ENCODE results near the gene VAMP8.

The VAMP8 gene

DNA sequence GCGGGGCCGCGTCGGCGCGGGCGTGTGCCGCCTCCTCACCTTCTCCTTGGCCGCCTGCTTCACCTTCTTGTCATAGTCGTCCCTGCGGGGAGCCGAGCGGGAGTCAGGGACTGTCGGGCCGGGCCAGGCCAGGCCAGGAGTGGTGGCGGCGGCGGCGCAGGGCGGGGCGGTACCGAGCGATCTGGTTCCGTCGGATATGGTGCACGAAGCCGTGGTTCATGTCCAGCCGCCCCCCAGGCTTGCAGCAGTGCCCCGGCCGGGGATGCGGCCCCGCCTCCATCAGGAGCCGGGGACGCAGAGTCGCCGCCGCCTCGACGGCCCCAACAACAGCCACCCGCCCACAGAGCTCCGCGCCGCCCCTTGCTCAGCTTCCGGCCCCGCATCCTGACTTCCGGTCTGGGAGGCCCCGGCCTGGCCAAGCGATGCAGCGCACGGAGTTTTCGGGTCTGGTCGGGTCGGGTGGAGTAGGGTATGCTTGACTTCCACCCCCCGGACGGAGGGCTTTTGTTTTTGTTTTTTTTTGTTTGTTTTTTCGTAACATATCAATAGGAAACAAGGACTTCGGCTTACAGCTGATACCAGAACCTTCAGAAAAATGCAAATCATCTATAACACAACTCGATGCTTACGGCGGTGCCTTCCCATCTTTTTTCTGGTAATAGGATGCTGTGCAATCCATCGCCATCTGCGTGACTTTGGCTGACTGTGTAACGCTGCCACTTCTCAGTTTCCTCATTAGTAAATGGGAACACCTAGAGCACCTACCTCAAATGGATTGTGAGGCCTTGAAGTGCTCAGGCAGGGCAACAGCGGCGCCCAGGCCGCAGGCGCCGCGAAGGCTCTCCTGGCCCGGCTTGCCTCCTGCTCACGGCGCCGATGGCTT lies 34.6 kb downstream of the VAMP8 start, which contains the start of gene C2orf68:
Gene C2orf68 (minus strand): TSS at position 362 of the 883 bp plus-strand sequence. CDS start 82 bp downstream, at position 280.
- TF ChIP-seq SIN3A (IDR thresholded peaks at IDR 0.05; ENCODE audit: borderline replicate concordance, insufficient read depth, low read length) (no peak), TAF1 (IDR thresholded peaks at IDR 0.05; ENCODE audit: borderline replicate concordance, insufficient read depth, low read length) (peak; percentile 85; the same call in 1 of the 2 replicates), POLR2AphosphoS5 (IDR thresholded peaks at IDR 0.05; ENCODE audit: low read depth, low read length) (peak; percentile 91), FOXP2 (optimal IDR thresholded peaks at IDR 0.05; ENCODE audit: borderline replicate concordance, extremely low read depth, extremely low read length, insufficient read depth) (peak; percentile 78)
- TF ChIP-seq, protein P1, sequence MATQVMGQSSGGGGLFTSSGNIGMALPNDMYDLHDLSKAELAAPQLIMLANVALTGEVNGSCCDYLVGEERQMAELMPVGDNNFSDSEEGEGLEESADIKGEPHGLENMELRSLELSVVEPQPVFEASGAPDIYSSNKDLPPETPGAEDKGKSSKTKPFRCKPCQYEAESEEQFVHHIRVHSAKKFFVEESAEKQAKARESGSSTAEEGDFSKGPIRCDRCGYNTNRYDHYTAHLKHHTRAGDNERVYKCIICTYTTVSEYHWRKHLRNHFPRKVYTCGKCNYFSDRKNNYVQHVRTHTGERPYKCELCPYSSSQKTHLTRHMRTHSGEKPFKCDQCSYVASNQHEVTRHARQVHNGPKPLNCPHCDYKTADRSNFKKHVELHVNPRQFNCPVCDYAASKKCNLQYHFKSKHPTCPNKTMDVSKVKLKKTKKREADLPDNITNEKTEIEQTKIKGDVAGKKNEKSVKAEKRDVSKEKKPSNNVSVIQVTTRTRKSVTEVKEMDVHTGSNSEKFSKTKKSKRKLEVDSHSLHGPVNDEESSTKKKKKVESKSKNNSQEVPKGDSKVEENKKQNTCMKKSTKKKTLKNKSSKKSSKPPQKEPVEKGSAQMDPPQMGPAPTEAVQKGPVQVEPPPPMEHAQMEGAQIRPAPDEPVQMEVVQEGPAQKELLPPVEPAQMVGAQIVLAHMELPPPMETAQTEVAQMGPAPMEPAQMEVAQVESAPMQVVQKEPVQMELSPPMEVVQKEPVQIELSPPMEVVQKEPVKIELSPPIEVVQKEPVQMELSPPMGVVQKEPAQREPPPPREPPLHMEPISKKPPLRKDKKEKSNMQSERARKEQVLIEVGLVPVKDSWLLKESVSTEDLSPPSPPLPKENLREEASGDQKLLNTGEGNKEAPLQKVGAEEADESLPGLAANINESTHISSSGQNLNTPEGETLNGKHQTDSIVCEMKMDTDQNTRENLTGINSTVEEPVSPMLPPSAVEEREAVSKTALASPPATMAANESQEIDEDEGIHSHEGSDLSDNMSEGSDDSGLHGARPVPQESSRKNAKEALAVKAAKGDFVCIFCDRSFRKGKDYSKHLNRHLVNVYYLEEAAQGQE (IDR thresholded peaks at IDR 0.05; ENCODE audit: insufficient read depth in 1 of 2, low read depth in 2 of 2, low read length in 2 of 2), result no peak

GRCh38 chr2:85613717-85614515 lies 36.5 kb downstream of the VAMP8 start:
- TF ChIP-seq FOXP2 (optimal IDR thresholded peaks at IDR 0.05; ENCODE audit: borderline replicate concordance, extremely low read depth, extremely low read length, insufficient read depth), result no peak
- TF ChIP-seq, protein P1 (IDR thresholded peaks at IDR 0.05; ENCODE audit: insufficient read depth in 1 of 2, low read depth in 2 of 2, low read length in 2 of 2), result no peak

GRCh38 chr2:85615413-85615728 lies 38.0 kb downstream of the VAMP8 start:
- TF ChIP-seq FOXP2 (optimal IDR thresholded peaks at IDR 0.05; ENCODE audit: borderline replicate concordance, extremely low read depth, extremely low read length, insufficient read depth) (no peak), POLR2AphosphoS5 (IDR thresholded peaks at IDR 0.05; ENCODE audit: low read depth, low read length) (no peak), TAF1 (IDR thresholded peaks at IDR 0.05; ENCODE audit: borderline replicate concordance, insufficient read depth, low read length) (no peak), SIN3A (IDR thresholded peaks at IDR 0.05; ENCODE audit: borderline replicate concordance, insufficient read depth, low read length) (no peak)
- TF ChIP-seq, protein P1 (IDR thresholded peaks at IDR 0.05; ENCODE audit: insufficient read depth in 1 of 2, low read depth in 2 of 2, low read length in 2 of 2), result no peak

DNA sequence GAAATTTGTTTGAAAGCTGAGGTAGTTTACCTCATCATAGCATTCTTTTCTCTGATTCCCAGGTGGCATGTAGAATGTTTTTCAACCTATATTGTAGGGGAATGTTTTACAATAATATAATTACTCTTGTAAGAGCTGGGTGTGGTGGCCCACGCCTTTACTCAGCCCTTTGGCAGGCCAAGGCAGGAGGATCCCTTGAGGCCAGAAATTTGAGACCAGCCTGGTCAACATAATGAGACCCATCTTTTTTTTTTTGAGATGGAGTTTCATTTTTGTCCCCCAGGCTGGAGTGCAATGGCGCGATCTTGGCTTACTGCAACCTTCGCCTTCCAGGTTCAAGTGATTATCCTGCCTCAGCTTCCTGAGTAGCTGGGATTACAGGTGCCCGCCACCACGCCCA lies 42.2 kb downstream of the VAMP8 start:
- no peak for TF ChIP-seq POLR2AphosphoS5 (IDR thresholded peaks at IDR 0.05; ENCODE audit: low read depth, low read length)
- no peak for TF ChIP-seq FOXP2 (optimal IDR thresholded peaks at IDR 0.05; ENCODE audit: borderline replicate concordance, extremely low read depth, extremely low read length, insufficient read depth)
- TF ChIP-seq TAF1 (IDR thresholded peaks at IDR 0.05; ENCODE audit: borderline replicate concordance, insufficient read depth, low read length), result no peak
- TF ChIP-seq SIN3A (IDR thresholded peaks at IDR 0.05; ENCODE audit: borderline replicate concordance, insufficient read depth, low read length), result no peak
- TF ChIP-seq, protein P1 (IDR thresholded peaks at IDR 0.05; ENCODE audit: insufficient read depth in 1 of 2, low read depth in 2 of 2, low read length in 2 of 2), result no peak

All from PFSK-1 (cell line).